ENCODE data around the gene DNAH8. TPM values are rescaled to one million over a fixed set of nuclear protein-coding genes. Genes with fewer than 3 reads are reported as not detected.

The DNAH8 gene
- total RNA-seq, 1 experiment from 2014 or later = 0.05 TPM

GRCh38 chr6:38975621-38976049, 260.5 kb downstream of the DNAH8 start:
- no peak for DNase-seq
- TF ChIP-seq CTCF (IDR thresholded peaks at IDR 0.05; ENCODE audit: unreplicated experiment) = no peak

GRCh38 chr6:38976051-38976450, 260.9 kb downstream of the DNAH8 start:
- Mint-ChIP-seq H3K4me1 (ENCODE audit: low read depth, unreplicated experiment) (no peaks in the 10 kb centered on the region), H3K4me3 (ENCODE audit: low read depth, unreplicated experiment) (no peak overlapping the region), H3K27ac (ENCODE audit: unreplicated experiment) (no peak overlapping the region), H3K36me3 (ENCODE audit: insufficient read depth, unreplicated experiment) (no peaks in the 10 kb centered on the region), H3K27me3 (ENCODE audit: unreplicated experiment) (peaks cover 80% of the 10 kb centered on the region), H3K9me3 (ENCODE audit: low read depth, unreplicated experiment) (no peaks in the 10 kb centered on the region)
- BruUV-seq (replicated peaks) = no TSS peak
- CTCF ChIA-PET = no interaction called here
- TF ChIP-seq CTCF (IDR thresholded peaks at IDR 0.05; ENCODE audit: unreplicated experiment) = no peak
- intact Hi-C loops (cut with micrococcal nuclease; ENCODE audit: unreplicated experiment) = no loop called here
- DNase-seq = no peak

More at GRCh38 chr6:38975621-38976049, 260.5 kb downstream of the DNAH8 start:
- no peaks in the 10 kb centered on the region for H3K9me3 Mint-ChIP-seq (ENCODE audit: low read depth, unreplicated experiment)
- H3K4me3 Mint-ChIP-seq (ENCODE audit: low read depth, unreplicated experiment) = no peak overlapping the region
- intact Hi-C loops (cut with micrococcal nuclease; ENCODE audit: unreplicated experiment) = no loop called here
- H3K27me3 Mint-ChIP-seq (ENCODE audit: unreplicated experiment) = peaks cover 80% of the 10 kb centered on the region
- H3K36me3 Mint-ChIP-seq (ENCODE audit: insufficient read depth, unreplicated experiment) = no peaks in the 10 kb centered on the region
- no peaks in the 10 kb centered on the region for H3K4me1 Mint-ChIP-seq (ENCODE audit: low read depth, unreplicated experiment)
- CTCF ChIA-PET = no interaction called here
- H3K27ac Mint-ChIP-seq (ENCODE audit: unreplicated experiment) = no peak overlapping the region
- BruUV-seq (replicated peaks) = no TSS peak

GRCh38 chr6:38976801-38977500, 261.8 kb downstream of the DNAH8 start:
- Mint-ChIP-seq H3K9me3 (ENCODE audit: low read depth, unreplicated experiment) (no peaks in the 10 kb centered on the region), H3K27ac (ENCODE audit: unreplicated experiment) (no peak overlapping the region), H3K36me3 (ENCODE audit: insufficient read depth, unreplicated experiment) (no peaks in the 10 kb centered on the region), H3K4me3 (ENCODE audit: low read depth, unreplicated experiment) (no peak overlapping the region), H3K27me3 (ENCODE audit: unreplicated experiment) (peaks cover 77% of the 10 kb centered on the region), H3K4me1 (ENCODE audit: low read depth, unreplicated experiment) (no peaks in the 10 kb centered on the region)
- no TSS peak for BruUV-seq (replicated peaks)
- TF ChIP-seq CTCF (IDR thresholded peaks at IDR 0.05; ENCODE audit: unreplicated experiment) = no peak
- CTCF ChIA-PET = no interaction called here
- intact Hi-C loops (cut with micrococcal nuclease; ENCODE audit: unreplicated experiment) = no loop called here
- DNase-seq = no peak

- no peak for DNase-seq
- no peaks in the 10 kb centered on the region for H3K4me1 Mint-ChIP-seq (ENCODE audit: low read depth, unreplicated experiment)
- no TSS peak for BruUV-seq (replicated peaks)
- H3K36me3 Mint-ChIP-seq (ENCODE audit: insufficient read depth, unreplicated experiment) = no peaks in the 10 kb centered on the region
- intact Hi-C loops (cut with micrococcal nuclease; ENCODE audit: unreplicated experiment) = no loop called here
- H3K27ac Mint-ChIP-seq (ENCODE audit: unreplicated experiment) = no peak overlapping the region
- H3K27me3 Mint-ChIP-seq (ENCODE audit: unreplicated experiment) = peaks cover 89% of the 10 kb centered on the region
- H3K9me3 Mint-ChIP-seq (ENCODE audit: low read depth, unreplicated experiment) = no peaks in the 10 kb centered on the region
- no peak for TF ChIP-seq CTCF (IDR thresholded peaks at IDR 0.05; ENCODE audit: unreplicated experiment)
- CTCF ChIA-PET = no interaction called here
- no peak overlapping the region for H3K4me3 Mint-ChIP-seq (ENCODE audit: low read depth, unreplicated experiment)
Measured at GRCh38 chr6:38978139-38978704, 263.1 kb downstream of the DNAH8 start.
